HepG2 (cell line): Measurements from ENCODE around the gene ZFAND6. TPM values are rescaled to one million over a fixed set of nuclear protein-coding genes. Genes with fewer than 3 reads are reported as not detected.

Experiments
- GLI4 ChIP-seq: sonication (generic); formaldehyde crosslinking; IDR thresholded peaks from 2 replicates; pipeline ENCODE4 v1.5.1; 2020; ENCODE audit warnings: missing genetic modification reagents, mild to moderate bottlenecking, moderate library complexity, borderline replicate concordance
- MIER2 ChIP-seq: IDR thresholded peaks from 2 replicates; pipeline ENCODE4 v1.6.1; 2016; ENCODE audit warnings: missing biosample characterization, missing genetic modification reagents
- ZNF264 ChIP-seq: sonication (generic); formaldehyde crosslinking; IDR thresholded peaks from 2 replicates; pipeline ENCODE4 v1.4.0; 2020; ENCODE audit warnings: missing genetic modification reagents
- ZNF431 ChIP-seq: sonication (generic); formaldehyde crosslinking; IDR thresholded peaks from 2 replicates; pipeline ENCODE4 v1.9.0; 2022; ENCODE audit warnings: missing genetic modification reagents, low read depth, mild to moderate bottlenecking, borderline replicate concordance
- polyA plus RNA-seq, 8 experiments: library from polyadenylated mRNA; depleted of rRNA in 3 of 8; stranded (reverse) in 7 of 8; unstranded in 1 of 8; fragments of >200 nt; fragmentation: Illumina TruSeq in 4 of 8; extraction: Trizol in 4 of 8; gene quantifications; 2 replicates each; pipeline versions ENCODE4 v1.2.1 to v1.2.3, GENCODE V29; 2011 to 2016; ENCODE audit warnings: low read depth in 4 of 8, missing spikeins in 1 of 8, mixed read lengths in 1 of 8; ENCODE audit not compliant: insufficient read depth in 1 of 8
- total RNA-seq, 5 experiments: library from RNA; depleted of rRNA; stranded (reverse); fragments of >200 nt; fragmentation: Illumina TruSeq; extraction: Trizol; gene quantifications; 2 replicates each; pipeline ENCODE4 v1.2.3, GENCODE V29; 2016; ENCODE audit warnings: low read depth in 1 of 5
- TF ChIP-seq, protein P1 (sequence below): sonication (generic); formaldehyde crosslinking; IDR thresholded peaks from 2 replicates; pipeline ENCODE4 v1.4.0; 2020; ENCODE audit warnings: low read depth, missing genetic modification reagents
- TF ChIP-seq, protein P2 (sequence below): sonication (generic); formaldehyde crosslinking; IDR thresholded peaks from 2 replicates; pipeline ENCODE4 v1.4.0; 2020; ENCODE audit warnings: mild to moderate bottlenecking, missing genetic modification reagents
- TF ChIP-seq, protein P3 (sequence below): sonication (generic); IDR thresholded peaks from 2 replicates; pipeline ENCODE4 v1.6.1; 2016; ENCODE audit warnings: low read depth, borderline replicate concordance
- TF ChIP-seq, protein P4 (sequence below): sonication (generic); formaldehyde crosslinking; IDR thresholded peaks from 2 replicates; pipeline ENCODE4 v1.5.1; 2020; ENCODE audit warnings: mild to moderate bottlenecking, missing genetic modification reagents, borderline replicate concordance
- TF ChIP-seq, protein P5 (sequence below): sonication (generic); formaldehyde crosslinking; IDR thresholded peaks from 2 replicates; pipeline ENCODE4 v1.4.0; 2020; ENCODE audit warnings: mild to moderate bottlenecking, missing genetic modification reagents

Gene ZFAND6
- total and polyA plus RNA-seq, 2 of the 13 experiments (the other 11 are each of a cell fraction or from before 2014, with no cell fraction given) = 84.2 to 115 TPM

DNA sequence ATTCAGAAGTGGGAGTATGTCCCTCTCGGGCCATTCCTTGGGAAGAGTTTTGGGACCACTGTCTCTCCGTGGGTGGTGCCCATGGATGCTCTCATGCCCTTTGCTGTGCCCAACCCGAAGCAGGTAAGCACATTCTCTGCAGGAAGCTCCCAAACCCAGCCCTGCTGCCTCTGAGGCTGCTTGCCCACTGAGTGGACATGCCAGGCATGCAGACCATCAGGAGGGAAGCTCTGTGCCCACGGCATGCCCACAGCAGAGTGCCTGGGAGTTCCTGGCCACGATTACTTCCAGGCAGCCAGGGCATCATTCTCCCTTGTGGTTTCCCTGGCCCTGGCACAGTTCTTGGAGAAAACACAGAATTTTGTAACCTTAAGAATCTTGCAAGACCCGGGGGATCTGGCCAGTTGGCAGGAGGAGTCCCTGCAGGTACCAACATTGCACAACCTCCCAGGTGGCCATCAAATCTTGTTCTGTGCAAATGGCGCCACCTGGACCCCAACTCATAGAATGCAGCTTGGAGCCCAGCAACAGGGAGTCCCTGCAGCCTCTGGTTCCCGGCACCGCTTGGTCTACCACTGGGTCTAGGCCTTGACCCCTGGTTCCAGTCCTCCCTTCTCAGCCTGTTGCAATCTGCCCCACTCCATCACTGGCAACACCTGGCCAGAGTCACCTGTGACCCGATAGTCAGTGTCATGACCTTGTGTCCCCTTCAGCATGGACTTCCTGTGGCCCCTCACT is 113.7 kb downstream of the ZFAND6 start (continued):
- TF ChIP-seq, protein P1, sequence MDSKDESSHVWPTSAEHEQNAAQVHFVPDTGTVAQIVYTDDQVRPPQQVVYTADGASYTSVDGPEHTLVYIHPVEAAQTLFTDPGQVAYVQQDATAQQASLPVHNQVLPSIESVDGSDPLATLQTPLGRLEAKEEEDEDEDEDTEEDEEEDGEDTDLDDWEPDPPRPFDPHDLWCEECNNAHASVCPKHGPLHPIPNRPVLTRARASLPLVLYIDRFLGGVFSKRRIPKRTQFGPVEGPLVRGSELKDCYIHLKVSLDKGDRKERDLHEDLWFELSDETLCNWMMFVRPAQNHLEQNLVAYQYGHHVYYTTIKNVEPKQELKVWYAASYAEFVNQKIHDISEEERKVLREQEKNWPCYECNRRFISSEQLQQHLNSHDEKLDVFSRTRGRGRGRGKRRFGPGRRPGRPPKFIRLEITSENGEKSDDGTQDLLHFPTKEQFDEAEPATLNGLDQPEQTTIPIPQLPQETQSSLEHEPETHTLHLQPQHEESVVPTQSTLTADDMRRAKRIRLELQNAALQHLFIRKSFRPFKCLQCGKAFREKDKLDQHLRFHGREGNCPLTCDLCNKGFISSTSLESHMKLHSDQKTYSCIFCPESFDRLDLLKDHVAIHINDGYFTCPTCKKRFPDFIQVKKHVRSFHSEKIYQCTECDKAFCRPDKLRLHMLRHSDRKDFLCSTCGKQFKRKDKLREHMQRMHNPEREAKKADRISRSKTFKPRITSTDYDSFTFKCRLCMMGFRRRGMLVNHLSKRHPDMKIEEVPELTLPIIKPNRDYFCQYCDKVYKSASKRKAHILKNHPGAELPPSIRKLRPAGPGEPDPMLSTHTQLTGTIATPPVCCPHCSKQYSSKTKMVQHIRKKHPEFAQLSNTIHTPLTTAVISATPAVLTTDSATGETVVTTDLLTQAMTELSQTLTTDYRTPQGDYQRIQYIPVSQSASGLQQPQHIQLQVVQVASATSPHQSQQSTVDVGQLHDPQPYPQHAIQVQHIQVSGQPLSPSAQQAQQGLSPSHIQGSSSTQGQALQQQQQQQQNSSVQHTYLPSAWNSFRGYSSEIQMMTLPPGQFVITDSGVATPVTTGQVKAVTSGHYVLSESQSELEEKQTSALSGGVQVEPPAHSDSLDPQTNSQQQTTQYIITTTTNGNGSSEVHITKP (CRISPR knock-in tag) = no peak
- TF ChIP-seq ZNF264 (CRISPR knock-in tag) (no peak), MIER2 (CRISPR knock-in tag) (no peak), ZNF431 (CRISPR knock-in tag) (no peak), GLI4 (no peak)
- TF ChIP-seq, protein P2, sequence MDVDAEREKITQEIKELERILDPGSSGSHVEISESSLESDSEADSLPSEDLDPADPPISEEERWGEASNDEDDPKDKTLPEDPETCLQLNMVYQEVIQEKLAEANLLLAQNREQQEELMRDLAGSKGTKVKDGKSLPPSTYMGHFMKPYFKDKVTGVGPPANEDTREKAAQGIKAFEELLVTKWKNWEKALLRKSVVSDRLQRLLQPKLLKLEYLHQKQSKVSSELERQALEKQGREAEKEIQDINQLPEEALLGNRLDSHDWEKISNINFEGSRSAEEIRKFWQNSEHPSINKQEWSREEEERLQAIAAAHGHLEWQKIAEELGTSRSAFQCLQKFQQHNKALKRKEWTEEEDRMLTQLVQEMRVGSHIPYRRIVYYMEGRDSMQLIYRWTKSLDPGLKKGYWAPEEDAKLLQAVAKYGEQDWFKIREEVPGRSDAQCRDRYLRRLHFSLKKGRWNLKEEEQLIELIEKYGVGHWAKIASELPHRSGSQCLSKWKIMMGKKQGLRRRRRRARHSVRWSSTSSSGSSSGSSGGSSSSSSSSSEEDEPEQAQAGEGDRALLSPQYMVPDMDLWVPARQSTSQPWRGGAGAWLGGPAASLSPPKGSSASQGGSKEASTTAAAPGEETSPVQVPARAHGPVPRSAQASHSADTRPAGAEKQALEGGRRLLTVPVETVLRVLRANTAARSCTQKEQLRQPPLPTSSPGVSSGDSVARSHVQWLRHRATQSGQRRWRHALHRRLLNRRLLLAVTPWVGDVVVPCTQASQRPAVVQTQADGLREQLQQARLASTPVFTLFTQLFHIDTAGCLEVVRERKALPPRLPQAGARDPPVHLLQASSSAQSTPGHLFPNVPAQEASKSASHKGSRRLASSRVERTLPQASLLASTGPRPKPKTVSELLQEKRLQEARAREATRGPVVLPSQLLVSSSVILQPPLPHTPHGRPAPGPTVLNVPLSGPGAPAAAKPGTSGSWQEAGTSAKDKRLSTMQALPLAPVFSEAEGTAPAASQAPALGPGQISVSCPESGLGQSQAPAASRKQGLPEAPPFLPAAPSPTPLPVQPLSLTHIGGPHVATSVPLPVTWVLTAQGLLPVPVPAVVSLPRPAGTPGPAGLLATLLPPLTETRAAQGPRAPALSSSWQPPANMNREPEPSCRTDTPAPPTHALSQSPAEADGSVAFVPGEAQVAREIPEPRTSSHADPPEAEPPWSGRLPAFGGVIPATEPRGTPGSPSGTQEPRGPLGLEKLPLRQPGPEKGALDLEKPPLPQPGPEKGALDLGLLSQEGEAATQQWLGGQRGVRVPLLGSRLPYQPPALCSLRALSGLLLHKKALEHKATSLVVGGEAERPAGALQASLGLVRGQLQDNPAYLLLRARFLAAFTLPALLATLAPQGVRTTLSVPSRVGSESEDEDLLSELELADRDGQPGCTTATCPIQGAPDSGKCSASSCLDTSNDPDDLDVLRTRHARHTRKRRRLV (CRISPR knock-in tag) = no peak
- TF ChIP-seq, protein P3, sequence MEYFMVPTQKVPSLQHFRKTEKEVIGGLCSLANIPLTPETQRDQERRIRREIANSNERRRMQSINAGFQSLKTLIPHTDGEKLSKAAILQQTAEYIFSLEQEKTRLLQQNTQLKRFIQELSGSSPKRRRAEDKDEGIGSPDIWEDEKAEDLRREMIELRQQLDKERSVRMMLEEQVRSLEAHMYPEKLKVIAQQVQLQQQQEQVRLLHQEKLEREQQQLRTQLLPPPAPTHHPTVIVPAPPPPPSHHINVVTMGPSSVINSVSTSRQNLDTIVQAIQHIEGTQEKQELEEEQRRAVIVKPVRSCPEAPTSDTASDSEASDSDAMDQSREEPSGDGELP = peak; percentile 74
- TF ChIP-seq, protein P4, sequence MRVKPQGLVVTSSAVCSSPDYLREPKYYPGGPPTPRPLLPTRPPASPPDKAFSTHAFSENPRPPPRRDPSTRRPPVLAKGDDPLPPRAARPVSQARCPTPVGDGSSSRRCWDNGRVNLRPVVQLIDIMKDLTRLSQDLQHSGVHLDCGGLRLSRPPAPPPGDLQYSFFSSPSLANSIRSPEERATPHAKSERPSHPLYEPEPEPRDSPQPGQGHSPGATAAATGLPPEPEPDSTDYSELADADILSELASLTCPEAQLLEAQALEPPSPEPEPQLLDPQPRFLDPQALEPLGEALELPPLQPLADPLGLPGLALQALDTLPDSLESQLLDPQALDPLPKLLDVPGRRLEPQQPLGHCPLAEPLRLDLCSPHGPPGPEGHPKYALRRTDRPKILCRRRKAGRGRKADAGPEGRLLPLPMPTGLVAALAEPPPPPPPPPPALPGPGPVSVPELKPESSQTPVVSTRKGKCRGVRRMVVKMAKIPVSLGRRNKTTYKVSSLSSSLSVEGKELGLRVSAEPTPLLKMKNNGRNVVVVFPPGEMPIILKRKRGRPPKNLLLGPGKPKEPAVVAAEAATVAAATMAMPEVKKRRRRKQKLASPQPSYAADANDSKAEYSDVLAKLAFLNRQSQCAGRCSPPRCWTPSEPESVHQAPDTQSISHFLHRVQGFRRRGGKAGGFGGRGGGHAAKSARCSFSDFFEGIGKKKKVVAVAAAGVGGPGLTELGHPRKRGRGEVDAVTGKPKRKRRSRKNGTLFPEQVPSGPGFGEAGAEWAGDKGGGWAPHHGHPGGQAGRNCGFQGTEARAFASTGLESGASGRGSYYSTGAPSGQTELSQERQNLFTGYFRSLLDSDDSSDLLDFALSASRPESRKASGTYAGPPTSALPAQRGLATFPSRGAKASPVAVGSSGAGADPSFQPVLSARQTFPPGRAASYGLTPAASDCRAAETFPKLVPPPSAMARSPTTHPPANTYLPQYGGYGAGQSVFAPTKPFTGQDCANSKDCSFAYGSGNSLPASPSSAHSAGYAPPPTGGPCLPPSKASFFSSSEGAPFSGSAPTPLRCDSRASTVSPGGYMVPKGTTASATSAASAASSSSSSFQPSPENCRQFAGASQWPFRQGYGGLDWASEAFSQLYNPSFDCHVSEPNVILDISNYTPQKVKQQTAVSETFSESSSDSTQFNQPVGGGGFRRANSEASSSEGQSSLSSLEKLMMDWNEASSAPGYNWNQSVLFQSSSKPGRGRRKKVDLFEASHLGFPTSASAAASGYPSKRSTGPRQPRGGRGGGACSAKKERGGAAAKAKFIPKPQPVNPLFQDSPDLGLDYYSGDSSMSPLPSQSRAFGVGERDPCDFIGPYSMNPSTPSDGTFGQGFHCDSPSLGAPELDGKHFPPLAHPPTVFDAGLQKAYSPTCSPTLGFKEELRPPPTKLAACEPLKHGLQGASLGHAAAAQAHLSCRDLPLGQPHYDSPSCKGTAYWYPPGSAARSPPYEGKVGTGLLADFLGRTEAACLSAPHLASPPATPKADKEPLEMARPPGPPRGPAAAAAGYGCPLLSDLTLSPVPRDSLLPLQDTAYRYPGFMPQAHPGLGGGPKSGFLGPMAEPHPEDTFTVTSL = no peak
- TF ChIP-seq, protein P5, sequence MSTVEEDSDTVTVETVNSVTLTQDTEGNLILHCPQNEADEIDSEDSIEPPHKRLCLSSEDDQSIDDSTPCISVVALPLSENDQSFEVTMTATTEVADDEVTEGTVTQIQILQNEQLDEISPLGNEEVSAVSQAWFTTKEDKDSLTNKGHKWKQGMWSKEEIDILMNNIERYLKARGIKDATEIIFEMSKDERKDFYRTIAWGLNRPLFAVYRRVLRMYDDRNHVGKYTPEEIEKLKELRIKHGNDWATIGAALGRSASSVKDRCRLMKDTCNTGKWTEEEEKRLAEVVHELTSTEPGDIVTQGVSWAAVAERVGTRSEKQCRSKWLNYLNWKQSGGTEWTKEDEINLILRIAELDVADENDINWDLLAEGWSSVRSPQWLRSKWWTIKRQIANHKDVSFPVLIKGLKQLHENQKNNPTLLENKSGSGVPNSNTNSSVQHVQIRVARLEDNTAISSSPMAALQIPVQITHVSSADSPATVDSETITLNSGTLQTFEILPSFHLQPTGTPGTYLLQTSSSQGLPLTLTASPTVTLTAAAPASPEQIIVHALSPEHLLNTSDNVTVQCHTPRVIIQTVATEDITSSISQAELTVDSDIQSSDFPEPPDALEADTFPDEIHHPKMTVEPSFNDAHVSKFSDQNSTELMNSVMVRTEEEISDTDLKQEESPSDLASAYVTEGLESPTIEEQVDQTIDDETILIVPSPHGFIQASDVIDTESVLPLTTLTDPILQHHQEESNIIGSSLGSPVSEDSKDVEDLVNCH = no peak
